GM21529 (cell line): ENCODE data around the gene CUBN.

ENCODE experiments used
- ATAC-seq: cut with Tn5 transposase; IDR thresholded peaks from one replicate; pipeline ENCODE4 v1.9.1; 2021; ENCODE audit not compliant: unreplicated experiment

CUBN gene

DNA sequence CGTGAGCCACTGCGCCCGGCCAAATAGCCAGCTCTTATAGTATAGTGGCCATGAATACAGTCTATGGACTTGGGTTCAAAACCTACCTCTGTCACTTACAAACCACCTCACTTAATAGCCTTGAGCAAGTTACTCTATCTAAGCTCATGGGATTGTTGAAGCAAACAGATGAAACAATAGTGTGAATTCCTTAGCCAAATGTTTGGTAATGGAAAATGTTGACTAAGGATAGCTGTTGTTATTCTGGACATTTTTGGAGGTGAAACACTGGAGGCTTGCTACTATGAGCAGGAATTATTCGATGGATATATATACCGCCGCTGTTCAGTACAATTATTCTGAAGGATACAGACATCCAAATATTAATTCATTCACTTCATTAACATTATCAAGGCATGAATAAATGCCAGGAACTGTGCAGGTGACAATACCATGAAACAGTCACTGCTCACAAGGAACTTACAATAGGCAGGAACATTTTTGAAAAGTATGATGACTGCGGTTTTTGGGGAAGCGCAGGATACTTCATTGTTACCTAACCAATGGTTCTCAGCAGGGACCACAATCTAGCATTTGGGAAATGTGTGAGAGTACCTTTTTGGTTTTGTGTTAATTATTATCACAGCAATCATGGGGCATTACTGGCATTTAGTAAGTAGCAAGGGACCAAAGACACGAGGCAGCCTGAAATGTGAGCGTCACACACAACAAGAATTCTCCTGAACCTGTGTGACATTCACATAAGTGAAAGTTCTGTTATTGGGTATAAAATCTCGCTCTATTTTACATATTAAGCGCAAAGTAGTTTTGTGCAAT lies 55.7 kb downstream of the CUBN start:
- ATAC-seq: no peak

GRCh38 chr10:17068953-17069352 lies 60.7 kb downstream of the CUBN start:
- no peak for ATAC-seq

DNA sequence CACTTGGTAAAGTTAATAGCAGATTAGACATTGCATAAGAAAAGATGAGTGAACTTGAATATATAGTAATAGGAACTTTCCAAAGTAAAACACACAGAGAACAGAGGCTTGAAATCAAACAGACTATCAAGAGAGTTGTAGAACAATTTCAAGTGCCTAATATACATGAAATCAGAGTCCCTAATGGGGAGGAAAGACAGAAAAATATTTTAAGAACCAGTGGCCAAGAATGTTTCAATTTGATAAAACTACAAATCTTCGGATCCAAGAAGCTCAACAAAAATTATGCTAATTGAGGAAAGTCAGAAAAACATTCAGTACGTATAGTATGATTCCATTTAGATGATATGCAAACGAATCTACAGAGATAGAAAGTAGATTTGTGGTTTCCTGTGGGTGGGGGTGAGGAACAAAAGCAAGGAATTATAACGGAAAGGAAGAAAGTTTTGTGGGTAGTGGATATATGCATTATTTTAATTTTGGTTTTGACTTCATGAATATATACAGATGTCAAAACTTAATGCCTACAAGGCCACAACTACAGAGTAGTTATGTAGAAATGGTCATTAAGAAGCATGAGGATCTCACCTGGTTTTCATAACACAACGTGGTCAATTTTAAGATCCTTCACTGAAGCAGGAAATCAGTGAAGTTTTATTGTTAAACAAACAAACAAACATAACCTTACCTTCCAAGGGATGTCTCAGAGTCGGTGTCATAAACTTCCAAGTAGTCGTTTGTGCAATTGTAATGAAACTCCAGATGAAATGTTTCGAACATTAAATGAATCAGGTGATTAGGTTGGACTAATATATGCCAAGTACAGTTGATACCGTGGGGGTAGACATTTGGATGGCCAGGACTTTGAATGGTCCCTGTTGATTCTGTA lies 62.0 kb downstream of the CUBN start:
- ATAC-seq: no peak

DNA sequence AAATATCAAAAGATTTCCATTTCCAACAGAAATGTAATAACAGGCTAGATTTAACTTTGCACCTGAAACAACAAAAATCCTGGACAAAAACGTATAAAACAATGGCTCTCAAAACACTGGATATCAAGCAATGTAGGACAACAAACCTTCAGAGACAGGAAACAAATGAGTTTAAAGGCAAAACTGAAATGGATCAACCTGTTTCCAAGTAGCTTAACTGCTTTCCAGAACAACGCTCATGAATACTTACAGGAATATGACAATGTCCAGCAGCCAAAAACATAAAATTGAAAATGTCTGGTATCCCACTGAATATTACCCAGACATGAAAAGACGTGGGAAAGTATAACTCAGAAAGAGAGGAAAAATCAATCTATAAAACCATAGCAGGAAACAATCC lies 62.8 kb downstream of the CUBN start:
- ATAC-seq: no peak

DNA sequence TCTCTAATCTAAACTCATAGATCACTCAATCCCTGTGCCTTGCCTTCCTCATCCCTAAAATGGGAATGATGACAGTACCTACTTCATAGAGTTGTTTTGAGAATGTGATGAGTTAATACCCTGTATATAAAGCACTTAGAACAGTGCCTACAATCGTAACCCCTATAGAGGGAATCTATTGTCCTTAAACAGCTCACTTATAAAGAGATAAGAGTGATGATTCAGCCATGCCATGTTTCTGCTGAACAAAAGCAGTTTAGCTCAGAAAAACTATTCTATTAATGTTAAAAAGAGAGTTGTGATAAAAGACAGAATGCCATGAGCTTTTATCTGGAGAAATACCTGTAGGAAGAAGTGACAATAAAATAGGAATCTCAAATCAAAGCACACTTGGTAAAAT lies 63.6 kb downstream of the CUBN start:
- no peak for ATAC-seq

GRCh38 chr10:17065273-17065672 lies 64.3 kb downstream of the CUBN start:
- ATAC-seq: no peak

DNA sequence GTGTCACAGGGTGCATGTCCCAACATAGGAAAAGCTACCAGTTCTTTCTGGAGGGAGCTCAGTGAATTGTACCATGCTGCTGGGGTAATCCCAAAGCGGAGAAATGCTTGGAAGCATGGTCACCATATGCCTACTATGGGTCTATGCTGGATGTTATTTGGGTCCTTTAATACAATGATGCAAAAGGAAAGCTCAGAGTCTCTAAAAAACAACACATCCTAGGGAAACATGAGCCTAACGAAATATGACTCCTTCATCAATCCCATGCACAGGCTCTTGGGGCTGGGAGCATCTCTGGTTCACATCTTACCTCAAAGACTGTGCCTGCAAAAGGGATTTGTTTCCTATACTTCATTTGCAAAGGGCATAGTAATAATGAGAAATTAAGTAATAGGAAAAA lies 65.2 kb downstream of the CUBN start:
- ATAC-seq: no peak

GRCh38 chr10:17062955-17063484 lies 66.6 kb downstream of the CUBN start:
- ATAC-seq: no peak

GRCh38 chr10:17062493-17062892 lies 67.1 kb downstream of the CUBN start:
- ATAC-seq: no peak

DNA sequence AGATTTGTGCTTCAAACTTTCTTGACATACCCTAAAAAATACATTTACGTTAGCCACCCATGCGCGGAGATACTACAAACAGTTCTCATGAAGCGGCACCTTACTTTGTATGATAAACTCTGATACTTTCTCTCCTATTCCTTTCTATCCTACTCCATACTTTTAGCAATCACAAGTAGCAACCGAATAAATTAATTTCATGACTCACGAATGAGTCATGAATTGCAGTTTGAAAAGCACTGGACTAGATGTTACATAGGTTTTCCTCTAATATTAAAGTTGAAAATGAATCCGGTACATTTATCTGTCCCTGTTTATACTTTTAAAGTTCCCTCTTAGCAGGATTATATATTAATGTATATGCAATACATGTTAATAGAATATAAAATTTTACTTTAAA lies 67.6 kb downstream of the CUBN start:
- no peak for ATAC-seq

- ATAC-seq: no peak
These were observed 68.2 kb downstream of the CUBN start for GRCh38 chr10:17061418-17061817.

DNA sequence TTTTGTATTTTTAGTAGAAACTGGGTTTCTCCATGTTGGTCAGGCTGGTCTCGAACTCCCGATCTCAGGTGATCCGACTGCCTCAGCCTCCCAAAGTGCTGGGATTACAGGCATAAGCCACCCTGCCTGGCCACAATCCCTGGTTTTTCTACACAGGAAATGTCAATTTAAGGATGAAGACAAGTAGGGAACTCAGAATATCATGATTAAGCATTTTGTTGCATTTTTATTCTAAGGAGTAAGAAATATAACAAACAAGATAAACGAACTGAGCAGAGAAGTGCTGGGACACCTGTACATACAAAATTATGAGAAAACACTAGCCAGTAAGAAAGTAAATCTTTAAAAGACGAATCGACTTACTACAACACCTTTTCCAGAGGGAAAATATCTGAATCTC lies 69.3 kb downstream of the CUBN start:
- no peak for ATAC-seq

DNA sequence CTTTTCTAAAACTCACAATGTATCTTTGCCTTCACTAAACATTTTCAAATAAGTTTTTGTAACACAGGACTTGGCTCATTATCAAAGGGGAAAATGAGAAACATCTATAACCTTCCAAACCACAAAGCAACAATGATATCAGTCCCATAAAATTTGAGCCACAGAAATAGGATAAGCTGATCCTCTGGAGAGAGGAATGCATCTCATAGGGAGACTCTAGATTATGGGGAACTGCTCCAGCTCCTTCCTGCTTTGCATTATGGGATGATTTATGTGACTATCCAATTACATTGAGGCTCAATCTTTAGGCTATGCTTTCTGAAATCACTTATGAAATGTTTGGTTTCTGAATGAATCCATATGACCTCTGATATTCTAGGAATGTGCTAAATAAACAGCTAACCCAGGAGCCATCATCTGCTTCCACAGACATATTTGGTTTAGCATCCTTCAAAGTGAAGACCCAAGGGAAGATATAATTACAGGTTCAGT lies 70.4 kb downstream of the CUBN start:
- ATAC-seq: no peak

DNA sequence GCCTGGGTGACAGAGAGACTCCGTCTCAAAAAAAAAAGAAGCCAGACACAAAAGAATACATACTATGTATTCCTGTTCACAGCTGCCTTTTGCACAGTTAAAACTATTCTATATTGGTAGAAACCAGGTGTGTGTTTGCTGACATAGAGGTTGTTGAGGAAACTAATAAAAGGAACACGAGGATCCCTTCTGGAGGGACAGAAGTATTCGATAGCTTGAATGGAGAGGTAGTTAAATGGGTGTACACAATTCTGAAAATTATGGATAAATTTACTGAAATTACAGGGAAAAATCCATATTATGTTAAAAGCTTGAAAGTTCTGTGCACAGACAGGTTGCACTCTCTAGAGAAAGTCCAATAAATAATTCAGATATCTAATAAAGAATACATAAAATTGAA lies 71.5 kb downstream of the CUBN start:
- ATAC-seq: no peak

GRCh38 chr10:17056781-17057428 lies 72.7 kb downstream of the CUBN start:
- ATAC-seq: no peak

DNA sequence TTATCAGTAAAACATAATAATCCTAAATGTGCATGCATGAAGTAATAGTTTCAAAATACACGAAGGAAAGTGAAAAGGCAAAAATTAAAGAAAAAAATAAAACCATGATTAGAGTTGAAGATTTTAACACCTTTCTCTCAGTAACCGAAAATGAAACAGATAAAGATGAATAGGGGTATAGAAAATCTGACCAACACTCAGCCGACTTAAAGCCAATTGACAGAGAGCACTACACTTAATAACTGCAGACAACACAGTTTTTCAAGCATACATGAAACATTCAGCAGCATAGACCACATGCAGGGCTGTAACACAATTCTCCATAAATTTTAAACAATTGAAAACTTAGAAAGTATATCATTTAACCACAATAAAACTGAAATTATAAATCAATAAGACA lies 76.1 kb downstream of the CUBN start:
- no peak for ATAC-seq

- ATAC-seq: no peak
These were observed 76.5 kb downstream of the CUBN start for GRCh38 chr10:17053061-17053460.

DNA sequence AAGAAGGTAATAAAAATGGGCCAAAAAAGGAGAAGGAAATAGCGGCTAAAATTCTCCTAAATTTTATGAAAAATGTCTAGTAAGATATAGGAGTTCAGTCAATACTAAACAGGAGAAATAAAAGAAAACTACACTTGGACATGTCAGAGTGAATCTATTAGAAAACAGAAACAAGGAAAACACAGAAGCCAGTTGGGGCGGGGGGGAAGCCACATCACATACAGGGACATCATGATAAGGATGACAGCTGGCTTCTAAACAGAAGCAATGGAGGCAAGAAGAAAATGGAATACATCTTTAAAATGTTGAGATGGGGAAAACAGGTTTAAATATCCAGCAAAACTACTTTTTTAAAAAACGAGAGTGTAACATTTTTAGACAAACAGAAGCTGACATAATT lies 77.8 kb downstream of the CUBN start:
- no peak for ATAC-seq

DNA sequence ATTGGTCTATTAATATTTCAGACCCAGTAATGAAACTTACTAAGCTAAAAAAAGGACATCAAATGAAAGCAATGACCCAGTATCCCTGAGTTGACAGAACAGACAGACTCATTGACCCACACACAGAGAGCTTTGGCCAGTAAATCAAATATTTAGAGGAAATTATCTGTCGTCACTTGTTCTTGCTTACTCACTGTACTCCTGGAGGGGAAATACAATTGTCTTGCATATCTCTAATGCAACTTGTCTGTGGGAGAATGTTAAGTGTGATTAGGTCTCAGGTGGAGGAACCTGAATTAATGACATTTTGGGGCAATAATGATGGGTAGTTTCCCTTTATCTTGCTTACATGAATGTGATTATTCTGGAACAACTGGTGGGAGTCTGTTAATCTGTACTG lies 80.4 kb downstream of the CUBN start:
- ATAC-seq: no peak

DNA sequence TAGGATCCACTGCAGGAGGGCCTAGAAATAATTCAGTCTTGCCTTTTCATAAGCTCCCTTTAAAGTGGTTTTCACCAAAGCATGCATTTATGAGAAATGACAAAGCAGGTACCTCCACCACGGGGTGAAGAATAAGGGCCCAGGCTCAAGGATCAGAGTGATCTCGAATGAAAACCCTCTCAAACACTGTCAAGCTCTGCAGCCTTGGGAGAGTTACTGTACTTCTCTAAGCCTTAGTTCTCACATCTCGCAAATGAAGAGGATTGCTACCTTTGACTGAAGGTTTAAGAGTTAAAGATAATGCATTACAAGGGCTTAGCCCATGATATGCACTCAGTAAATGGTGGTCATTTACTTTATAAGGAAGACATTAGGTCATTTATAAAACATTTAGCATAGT lies 81.7 kb downstream of the CUBN start:
- no peak for ATAC-seq

GRCh38 chr10:17046989-17047388 lies 82.6 kb downstream of the CUBN start:
- no peak for ATAC-seq
